K562 (cell line): ENCODE data around the gene CNOT4. TPM values are rescaled to one million over a fixed set of nuclear protein-coding genes. Genes with fewer than 3 reads are reported as not detected.

Source experiments
- ATAC-seq: fragments of 200-7000 bp; cut with Tn5 transposase; 3 replicates; pipeline ENCODE4 v1.9.1; 2020; ENCODE audit warnings: moderate library complexity
- BruUV-seq: library from RNA; stranded (reverse); fragments of 400-500 nt; replicated peaks from 2 replicates; lab custom pipeline; 2021; lab: Mats Ljungman, UMichigan
- CTCF ChIA-PET: fragments of 300-600 bp; formaldehyde crosslinking; extraction: SDS; loops from one replicate; lab custom pipeline; 2021; ENCODE audit warnings: low intra/inter-chr PET ratio; lab: Yijun Ruan, JAX
- POLR2A ChIA-PET: fragments of 300-600, 350-650 bp; sonication (Branson Sonifier 250); formaldehyde crosslinking; extraction: SDS; loops from one replicate; lab custom pipeline; 2021; ENCODE audit warnings: antibody characterized with exemption, inconsistent platforms; lab: Yijun Ruan, JAX
- DNase-seq, 4 experiments: peaks; one replicate each; pipeline versions ENCODE4 v3.0.0 to v3.0.0-alpha.2; 2011 to 2018; ENCODE audit warnings: low spot score in 3 of 4, mixed read lengths in 3 of 4; ENCODE audit errors: extremely low read depth in 1 of 4
- FAIRE-seq: peaks from 2 replicates; lab custom pipeline; 2011; peaks lifted over from hg19 to GRCh38; lab: Jason Lieb, UNC
- H2AFZ ChIP-seq: 2 replicates; pipeline ENCODE4 v1.6.0; 2011; ENCODE audit warnings: low read depth, low read length, control low read depth, inconsistent platforms
- H3K27ac ChIP-seq: fragments of 200-600 bp; 3 replicates; pipeline ENCODE4 v1.8.0; 2011; ENCODE audit warnings: low read depth, mild to moderate bottlenecking, control low read depth, inconsistent platforms, low read length, moderate library complexity, mixed read lengths; ENCODE audit errors: extremely low read depth
- H3K27me3 ChIP-seq, 2 experiments: fragments of 300-600 bp in 1 of 2; 2 replicates in 1 of 2; 3 replicates in 1 of 2; pipeline versions ENCODE4 v1.6.0 to v1.8.0; 2011; ENCODE audit warnings: inconsistent platforms in 2 of 2, low read length in 2 of 2, mild to moderate bottlenecking in 1 of 2, mixed read lengths in 1 of 2, moderate library complexity in 1 of 2; ENCODE audit not compliant: control insufficient read depth in 2 of 2, insufficient read depth in 2 of 2
- H3K36me3 ChIP-seq: fragments of 300-600 bp; 3 replicates; pipeline ENCODE4 v1.8.0; 2011; ENCODE audit warnings: mild to moderate bottlenecking, low read length, inconsistent platforms; ENCODE audit not compliant: control insufficient read depth, insufficient read depth
- H3K4me1 ChIP-seq, 2 experiments: fragments of 200-600 bp in 1 of 2; replicated peaks in 1 of 2; 2 replicates in 1 of 2; 3 replicates in 1 of 2; pipeline versions ENCODE4 v1.5.1 to v1.8.0; 2011; ENCODE audit warnings: inconsistent platforms in 2 of 2, low read length in 2 of 2, mild to moderate bottlenecking in 1 of 2, mixed read lengths in 1 of 2, moderate library complexity in 1 of 2; ENCODE audit not compliant: control insufficient read depth in 2 of 2, insufficient read depth in 2 of 2
- H3K4me2 ChIP-seq: 2 replicates; pipeline ENCODE4 v1.6.1; 2011; ENCODE audit warnings: low read length, control low read depth, inconsistent platforms, mixed read lengths; ENCODE audit not compliant: insufficient read depth
- H3K4me3 ChIP-seq: fragments of 200-600 bp; sonication (generic), shearing (Covaris generic); 2 replicates; pipeline ENCODE4 v1.5.1; 2016; ENCODE audit warnings: control low read depth, inconsistent platforms
- H3K79me2 ChIP-seq: fragments of 200-600 bp; 3 replicates; pipeline ENCODE4 v1.8.0; 2011; ENCODE audit warnings: low read length, inconsistent platforms; ENCODE audit not compliant: control insufficient read depth, insufficient read depth
- H3K9ac ChIP-seq, 2 experiments: 2 replicates each; pipeline versions ENCODE4 v1.6.0 to v1.6.1; 2011; ENCODE audit warnings: low read depth in 2 of 2, low read length in 2 of 2, control low read depth in 1 of 2, inconsistent platforms in 1 of 2, mild to moderate bottlenecking in 1 of 2, mixed read lengths in 1 of 2; ENCODE audit not compliant: insufficient read depth in 1 of 2
- H3K9me1 ChIP-seq: one replicate; pipeline ENCODE4 v1.6.0; 2011; ENCODE audit warnings: inconsistent platforms, mild to moderate bottlenecking, low read length, moderate library complexity; ENCODE audit not compliant: control insufficient read depth, insufficient read depth
- H3K9me3 ChIP-seq: replicated peaks from 2 replicates; pipeline ENCODE4 v1.5.1; 2011; ENCODE audit warnings: low read depth, low read length, inconsistent platforms; ENCODE audit not compliant: control insufficient read depth, insufficient read depth
- H4K20me1 ChIP-seq: replicated peaks from 2 replicates; pipeline ENCODE4 v1.6.1; 2011; ENCODE audit warnings: low read length, inconsistent platforms, mixed read lengths; ENCODE audit not compliant: control insufficient read depth, insufficient read depth
- AFF4 ChIP-seq: sonication (generic); formaldehyde crosslinking; IDR thresholded peaks from 2 replicates; pipeline ENCODE4 v1.8.0; 2023; ENCODE audit warnings: mild to moderate bottlenecking, missing genetic modification reagents
- CBFB ChIP-seq: sonication (generic); formaldehyde crosslinking; IDR thresholded peaks from 2 replicates; pipeline ENCODE4 v1.4.0; 2020; ENCODE audit warnings: mild to moderate bottlenecking, missing genetic modification reagents
- CBX2 ChIP-seq: fragments of 200-600 bp; sonication (generic); IDR thresholded peaks from one replicate; pipeline ENCODE4 v1.6.1; 2012; ENCODE audit warnings: mild to moderate bottlenecking, low read length, inconsistent platforms; ENCODE audit not compliant: insufficient read depth, poor library complexity, severe bottlenecking
- ERF ChIP-seq: fragments of 450-650 bp; formaldehyde crosslinking; IDR thresholded peaks from 2 replicates; pipeline ENCODE4 v1.4.0; 2020; ENCODE audit warnings: mild to moderate bottlenecking, mixed read lengths
- ETS2 ChIP-seq: IDR thresholded peaks from 2 replicates; pipeline ENCODE4 v1.6.1; 2016; ENCODE audit warnings: borderline replicate concordance, missing genetic modification characterization, mild to moderate bottlenecking, moderate library complexity, missing compliant biosample characterization; ENCODE audit not compliant: poor library complexity, severe bottlenecking
- HNRNPUL1 ChIP-seq: fragments of 200-400 bp; formaldehyde crosslinking; IDR thresholded peaks from 2 replicates; pipeline ENCODE4 v1.6.1; 2017; ENCODE audit warnings: low read length
- NELFE ChIP-seq: IDR thresholded peaks from 2 replicates; pipeline ENCODE4 v1.6.1; 2011; ENCODE audit warnings: mild to moderate bottlenecking; ENCODE audit not compliant: insufficient read depth, insufficient read length
- NFIX ChIP-seq: fragments of 250-450 bp; sonication (Bioruptor Pico); IDR thresholded peaks from 2 replicates; pipeline ENCODE4 v1.4.0; 2020; ENCODE audit warnings: low read depth, mild to moderate bottlenecking, moderate library complexity
- NR2C2 ChIP-seq, 2 experiments: fragments of 200-800 bp in 1 of 2; sonication (Bioruptor generic) in 1 of 2; sonication (generic) in 1 of 2; formaldehyde crosslinking in 1 of 2; IDR thresholded peaks; 2 replicates each; pipeline versions ENCODE4 v1.6.1 to v1.8.0; 2016 to 2022; ENCODE audit warnings: mild to moderate bottlenecking in 1 of 2, missing compliant biosample characterization in 1 of 2, missing genetic modification characterization in 1 of 2, missing genetic modification reagents in 1 of 2
- STAT6 ChIP-seq: sonication (generic); formaldehyde crosslinking; IDR thresholded peaks from 2 replicates; pipeline ENCODE4 v1.8.1; 2023; ENCODE audit warnings: mild to moderate bottlenecking, missing genetic modification reagents
- ZNF668 ChIP-seq: fragments of 250-450 bp; sonication (Bioruptor Pico); IDR thresholded peaks from 2 replicates; pipeline ENCODE4 v1.8.0; 2022; ENCODE audit warnings: mild to moderate bottlenecking, inconsistent platforms
- WGBS: fragments of 100-300 bp; shearing (Covaris generic); methylation state at CpG from one replicate; pipeline ENCODE4 v1.1.6; 2016; ENCODE audit warnings: low coverage, mixed read lengths; ENCODE audit not compliant: insufficient coverage; ENCODE audit errors: missing lambda C conversion rate; 5-methylcytosine and 5-hydroxymethylcytosine counted together
- in situ Hi-C: fragments of 300-500 bp; cut with MboI; formaldehyde crosslinking; loops from 4 replicates; pipeline ENCODE4 v1.15.0; 2018; ENCODE audit warnings: inconsistent platforms, mixed read lengths
- intact Hi-C: fragments of 100-400 bp; cut with micrococcal nuclease; formaldehyde crosslinking; loops from 2 replicates; pipeline ENCODE4 v1.14.2; 2022
- polyA plus RNA-seq, 8 experiments: library from polyadenylated mRNA; depleted of rRNA in 4 of 8; stranded (reverse) in 5 of 8; unstranded in 3 of 8; fragments of >200 nt; fragmentation: Nextera tagmentation in 2 of 8; fragmentation: Illumina TruSeq in 1 of 8; extraction: Ambion mirVana in 2 of 8; extraction: Trizol in 1 of 8; gene quantifications; 2 replicates each; pipeline versions ENCODE4 v1.2.1 to v1.2.3, GENCODE V29; 2011 to 2014; ENCODE audit warnings: inconsistent platforms in 1 of 8, missing spikeins in 1 of 8
- total RNA-seq, 7 experiments: library from RNA; depleted of rRNA in 6 of 7; stranded (reverse); fragments of >200 nt in 6 of 7; fragmentation: Illumina TruSeq in 2 of 7; extraction: Trizol in 2 of 7; gene quantifications; 2 replicates each; pipeline versions ENCODE4 v1.2.1 to v1.2.3, GENCODE V29; 2011 to 2021; ENCODE audit warnings: low replicate concordance in 1 of 7

CNOT4 gene
- total and polyA plus RNA-seq, 9 of the 15 experiments (the other 6 are each of a cell fraction or from before 2014, with no cell fraction given), result 8.6 to 24.1 (median 15.4) TPM

- in situ Hi-C loops, result loop anchor here (10.0 kb wide), 1 partner anchor 454 kb away; no protein-coding TSS in a partner anchor
- H4K20me1 ChIP-seq, result peaks cover 11% of the 10 kb centered on the region; the same call in 1 of the 2 replicates
- H3K4me3 ChIP-seq, result peak overlapping the region; percentile 70
- CTCF ChIA-PET, result interaction anchor here (1.2 to 2.0 kb wide), 6 partner anchors 47 to 229 kb away, joined by 4 to 14 read pairs (median 7); partner anchors contain the start of gene NUP205
- no peaks in the 10 kb centered on the region for H3K27me3 ChIP-seq
- peak overlapping the region; percentile 68 to 80; a peak in 3 of 4 replicates for H3K9ac ChIP-seq
- no peaks in the 10 kb centered on the region for H3K9me1 ChIP-seq
- FAIRE-seq (no peak), DNase-seq (peak; percentile 41 to 61 (median 42)), ATAC-seq (peak; percentile 0; the same call in 1 of the 3 replicates)
- peak overlapping the region; percentile 98 for H2AFZ ChIP-seq
- H3K4me1 ChIP-seq, result peaks cover 10 to 11% of the 10 kb centered on the region in 2 experiments; a peak in 4 of 5 replicates
- H3K9me3 ChIP-seq, result no peaks in the 10 kb centered on the region
- POLR2A ChIA-PET, result interaction anchor here (0.7 to 1.7 kb wide), 5 partner anchors 10 to 52 kb away, joined by 3 to 6 read pairs (median 4); partner anchors contain the start of gene NUP205
- peaks cover 40% of the 10 kb centered on the region for H3K79me2 ChIP-seq
- WGBS, result 2% methylated on average over 17 of the region's 17 CpGs
- no peaks in the 10 kb centered on the region for H3K36me3 ChIP-seq
- TSS peak; percentile 72 for BruUV-seq
- H3K4me2 ChIP-seq, result peak overlapping the region; percentile 99
- intact Hi-C loops, result loop anchor here (2.0 to 10.0 kb wide), 4 partner anchors 137 to 1654 kb away; partner anchors contain the start of gene STMP1
- peak overlapping the region; percentile 59 for H3K27ac ChIP-seq
- TF ChIP-seq ERF (CRISPR knock-in tag), result no peak
- TF ChIP-seq AFF4 (CRISPR knock-in tag), result no peak
- no peak for TF ChIP-seq CBX2
- no peak for TF ChIP-seq NR2C2 (CRISPR knock-in tag; IDR thresholded peaks at IDR 0.05)
- TF ChIP-seq NR2C2 (tag; IDR thresholded peaks at IDR 0.05), result no peak
- TF ChIP-seq CBFB (CRISPR knock-in tag), result no peak
- TF ChIP-seq NFIX, result no peak
- TF ChIP-seq ETS2 (tag), result no peak
- no peak for TF ChIP-seq HNRNPUL1
- TF ChIP-seq ZNF668 (CRISPR knock-in tag), result no peak
- TF ChIP-seq STAT6, result peak; percentile 44; the same call in 1 of the 2 replicates
- no peak for TF ChIP-seq NELFE
Observed at GRCh38 chr7:135510592-135511183, 786 bp upstream of the CNOT4 start.
